Raji (cell line): ENCODE results near the gene FSTL1.

Source experiments
- POLR2A ChIP-seq: IDR thresholded peaks from 2 replicates; pipeline ENCODE4 v1.6.1; 2011; ENCODE audit warnings: low read depth, low read length, control low read depth; ENCODE audit not compliant: insufficient read depth

The FSTL1 gene

DNA sequence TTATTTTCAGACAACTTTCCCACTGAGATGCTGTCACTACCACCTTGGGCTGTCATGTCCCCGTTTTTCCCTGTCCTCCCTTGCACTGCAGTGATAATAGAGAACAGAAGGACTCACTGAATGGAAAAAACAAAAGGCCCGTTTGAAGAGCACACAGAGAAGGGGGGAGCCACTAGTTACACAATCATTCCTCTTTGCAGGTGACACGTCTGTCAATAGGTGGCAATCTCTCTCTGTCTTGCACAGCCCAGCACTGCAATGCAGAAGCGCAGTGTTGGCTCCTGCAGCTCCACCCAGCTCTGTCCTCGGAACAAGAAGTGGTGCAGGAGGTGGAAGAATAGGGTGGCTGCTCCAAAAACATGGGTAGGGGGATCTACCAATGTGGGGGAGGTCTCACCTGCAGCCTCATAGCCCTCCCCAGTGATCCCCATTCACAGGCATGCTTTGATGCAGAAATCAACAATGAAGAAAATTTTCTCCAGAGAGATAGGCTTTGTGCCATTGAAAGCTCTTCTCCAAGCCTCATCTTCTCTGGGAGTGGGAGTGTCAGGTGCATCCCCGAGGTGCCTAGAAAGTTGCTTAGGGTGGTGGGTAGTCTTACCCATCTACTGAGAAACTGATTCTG, 31.8 kb downstream of the FSTL1 start:
- TF ChIP-seq POLR2A: no peak

DNA sequence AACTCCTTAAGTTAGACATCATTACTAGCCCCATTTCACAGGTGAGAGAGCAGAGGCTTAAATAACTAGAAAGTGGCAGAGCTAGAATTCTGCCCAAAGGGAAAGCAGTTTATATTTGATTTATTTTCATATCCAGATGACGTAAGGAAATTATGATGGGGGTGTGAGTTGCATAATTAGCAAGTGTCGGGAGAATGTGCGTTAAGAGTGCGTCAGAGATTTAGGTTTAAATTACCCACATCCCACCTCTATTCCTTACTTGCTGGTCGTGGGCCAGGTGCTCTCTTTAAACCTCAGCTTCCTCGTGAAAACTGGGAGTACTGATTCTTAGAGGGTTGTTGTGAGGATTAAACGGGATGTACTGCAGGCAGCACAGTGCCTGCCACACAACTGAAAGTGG, 32.3 kb downstream of the FSTL1 start:
- TF ChIP-seq POLR2A: no peak

DNA sequence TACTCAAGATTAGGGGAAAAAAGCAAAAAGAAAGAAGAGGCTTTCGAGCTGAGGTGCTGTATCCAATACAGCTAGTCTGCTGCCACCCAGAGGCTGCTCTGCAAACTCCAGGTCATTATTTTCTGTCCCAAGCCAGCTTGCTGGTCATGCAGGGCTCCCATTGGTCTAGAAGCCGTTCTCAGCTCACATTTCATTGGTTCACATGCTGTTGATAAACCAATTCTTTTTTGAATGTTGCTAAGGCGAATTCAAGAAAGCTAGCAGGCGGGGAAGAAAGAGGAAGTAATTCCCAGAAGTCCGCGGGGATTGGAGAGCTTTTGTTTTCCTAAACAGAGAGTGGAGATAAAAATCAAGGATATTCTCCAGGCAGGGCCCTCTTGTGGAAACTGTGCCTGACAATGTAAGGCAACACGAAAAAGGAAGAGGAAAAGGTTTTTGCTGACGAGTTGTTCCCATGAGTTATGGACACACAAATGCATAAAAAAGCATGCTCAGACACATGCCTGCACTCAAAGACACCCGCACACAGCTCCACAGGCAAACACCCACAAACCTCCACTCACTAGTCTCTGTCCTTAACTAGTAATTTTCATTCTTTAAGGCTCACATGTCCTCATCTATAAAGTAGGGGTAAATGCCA, 33.4 kb downstream of the FSTL1 start:
- TF ChIP-seq POLR2A: 0 out of 2 replicates have a peak, but pooled peaks have one; percentile 17

DNA sequence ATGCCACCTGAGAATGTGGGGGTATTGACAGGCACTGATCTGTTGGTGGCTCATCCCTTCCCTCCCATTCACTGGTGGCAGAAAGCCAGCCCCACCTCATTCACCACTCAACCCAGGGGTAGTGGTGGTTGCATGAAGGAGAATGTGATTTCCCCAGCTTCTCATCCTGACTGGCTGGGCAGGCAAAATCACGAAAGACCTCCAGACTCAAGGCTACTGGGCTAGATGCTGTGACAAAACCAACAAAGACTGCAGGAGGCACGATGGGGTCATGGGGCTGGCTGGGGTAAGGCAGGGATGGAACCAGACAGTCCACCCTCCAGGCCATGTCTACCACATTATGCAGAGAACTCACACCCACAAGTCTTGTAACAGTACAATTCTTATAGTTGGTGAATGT, 33.9 kb downstream of the FSTL1 start:
- no peak for TF ChIP-seq POLR2A

DNA sequence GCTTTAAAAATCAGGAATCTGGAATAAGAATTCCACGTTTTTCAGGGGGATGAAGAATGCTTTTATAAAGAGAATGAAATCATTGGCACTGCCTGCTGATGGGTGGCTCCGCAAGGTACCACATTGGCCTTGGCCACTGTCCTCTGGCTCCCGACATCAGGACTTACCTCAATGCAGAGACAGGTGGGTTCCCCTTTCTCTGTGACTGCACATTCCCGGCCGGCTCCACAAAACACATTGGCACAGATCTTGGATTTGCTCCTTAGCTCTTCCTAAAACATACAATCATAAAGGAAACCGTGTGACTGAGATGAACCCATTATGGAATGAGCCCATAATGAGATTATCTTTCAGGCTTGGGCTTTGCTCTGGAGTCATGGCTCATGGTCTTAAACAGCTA, 35.0 kb downstream of the FSTL1 start:
- TF ChIP-seq POLR2A: no peak

DNA sequence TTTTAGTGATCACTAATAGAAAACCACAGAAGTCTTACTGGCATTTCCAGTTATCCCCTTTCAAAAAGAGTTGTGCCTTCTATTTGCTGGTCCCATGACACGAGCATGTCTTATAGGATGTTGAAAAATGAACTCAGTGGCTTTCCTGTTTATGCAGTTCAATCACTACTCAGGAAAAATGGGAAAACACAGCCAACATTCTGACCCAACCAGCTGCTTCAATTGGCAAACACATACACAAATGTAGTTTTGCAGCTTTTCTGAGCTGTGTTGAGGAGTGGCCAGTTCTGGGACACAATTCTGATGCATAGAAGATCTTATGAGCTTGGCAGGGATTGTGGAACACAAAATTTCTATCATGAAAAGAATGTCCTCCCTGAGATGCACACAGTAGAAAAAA, 40.3 kb downstream of the FSTL1 start:
- TF ChIP-seq POLR2A: no peak

DNA sequence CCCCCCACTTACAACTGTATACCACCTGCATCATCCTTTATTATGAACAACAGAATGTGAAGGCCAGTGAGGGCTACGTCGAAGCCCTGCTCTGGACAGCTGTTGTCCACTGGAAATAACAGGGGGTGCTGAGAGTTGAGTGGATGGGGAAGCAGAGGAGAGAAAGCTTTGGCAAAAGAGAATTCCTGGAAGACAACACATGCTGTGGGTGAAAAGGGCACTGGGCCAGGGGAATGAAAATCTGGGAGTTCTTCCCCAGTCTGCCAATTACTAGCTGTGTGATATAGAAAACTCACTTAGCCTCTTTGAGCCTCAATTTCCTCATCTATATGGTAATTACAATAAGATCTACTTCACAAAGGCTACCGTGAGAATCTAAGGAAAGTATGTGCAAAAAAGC, 40.7 kb downstream of the FSTL1 start:
- no peak for TF ChIP-seq POLR2A

DNA sequence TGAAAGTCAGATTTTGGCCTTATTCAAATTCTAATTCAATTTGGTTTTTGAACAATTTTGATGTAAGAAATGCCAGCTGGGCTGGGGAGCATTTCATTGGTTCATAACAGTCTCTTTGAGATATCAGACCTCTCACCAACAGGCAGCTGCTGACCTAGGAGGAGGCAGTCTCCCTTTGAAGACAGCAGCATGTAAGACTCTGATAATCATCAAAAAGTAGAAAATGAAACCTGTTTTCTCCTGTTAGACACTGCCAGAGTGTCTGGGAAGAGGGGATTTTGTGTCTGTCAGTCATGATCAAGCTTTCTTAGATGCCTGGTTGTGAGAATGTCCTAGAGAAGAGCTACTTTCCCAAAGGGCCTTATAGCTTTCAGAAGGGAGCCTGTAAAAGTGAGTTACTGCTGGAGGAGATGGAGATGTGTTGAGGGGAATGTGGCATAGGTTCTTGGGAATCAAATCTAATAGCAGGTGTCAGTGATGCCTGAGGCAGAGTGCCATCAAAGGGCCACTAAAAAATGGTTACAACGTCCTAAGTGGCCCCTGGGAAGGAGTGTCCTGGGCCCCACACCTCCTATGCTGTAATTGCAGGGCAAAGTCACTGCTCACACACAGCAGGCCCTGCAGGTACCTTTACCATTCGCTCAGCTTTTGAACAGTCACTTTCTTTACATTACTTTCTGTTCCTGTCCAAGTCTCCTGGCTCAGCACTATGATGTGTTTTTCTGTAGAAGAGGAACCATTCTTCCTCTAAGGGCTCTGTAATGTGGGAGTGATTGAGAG, 43.1 kb downstream of the FSTL1 start:
- no peak for TF ChIP-seq POLR2A

DNA sequence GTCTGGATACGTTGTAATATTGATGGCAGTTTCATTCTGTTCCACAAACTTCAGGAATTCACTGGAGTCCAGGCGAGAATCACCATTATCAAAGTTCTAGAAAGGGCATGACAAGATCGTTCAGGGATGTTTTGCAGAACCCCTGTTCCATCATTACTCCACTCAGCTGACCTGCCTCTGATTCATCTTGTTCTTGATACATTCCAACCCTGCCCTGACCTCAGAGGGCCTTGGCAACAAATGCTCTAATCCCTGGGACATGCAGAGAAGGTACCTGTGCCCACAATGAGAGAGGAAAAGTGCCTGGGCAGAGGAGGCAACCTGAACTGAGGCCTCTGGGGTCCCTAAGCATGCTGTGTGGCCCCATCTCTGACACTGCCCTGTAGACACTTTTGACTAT, 45.9 kb downstream of the FSTL1 start:
- no peak for TF ChIP-seq POLR2A

DNA sequence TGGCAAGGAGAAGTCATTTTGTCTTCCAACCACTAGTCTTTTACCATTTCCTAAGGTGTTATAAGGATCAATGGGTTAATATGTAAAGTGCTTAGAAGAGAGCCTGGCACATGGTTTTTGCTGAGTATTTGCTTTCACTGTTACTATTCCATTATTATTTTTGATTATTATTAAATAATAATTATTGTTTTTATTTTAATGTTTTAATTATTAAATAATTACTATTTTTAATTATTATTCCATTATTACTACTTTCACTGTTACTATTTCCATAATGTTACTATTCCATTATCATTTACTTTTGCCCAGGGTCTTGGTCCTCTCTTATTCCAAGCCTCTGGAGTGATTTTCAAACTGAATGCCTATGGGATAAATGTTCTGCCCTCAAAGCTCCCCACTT, 48.5 kb downstream of the FSTL1 start:
- TF ChIP-seq POLR2A: no peak

DNA sequence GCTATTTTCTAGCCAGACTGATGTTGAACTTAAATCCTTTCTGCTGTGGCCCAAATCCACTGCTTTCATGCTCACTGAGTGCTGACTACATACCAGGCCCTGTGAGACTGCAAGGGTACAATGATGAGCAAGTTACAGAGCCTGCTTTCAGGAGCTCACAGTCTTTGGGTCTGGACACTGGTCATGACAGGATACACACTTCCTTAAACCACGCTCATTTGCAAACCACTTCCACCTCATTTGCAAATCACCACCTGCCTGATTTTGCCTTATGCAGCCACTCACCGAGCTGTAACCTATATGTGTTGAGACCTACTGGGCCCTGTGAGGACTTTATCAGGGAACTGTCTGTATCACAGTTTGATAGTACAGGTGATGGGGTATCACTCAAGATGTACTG, 51.4 kb downstream of the FSTL1 start:
- no peak for TF ChIP-seq POLR2A

DNA sequence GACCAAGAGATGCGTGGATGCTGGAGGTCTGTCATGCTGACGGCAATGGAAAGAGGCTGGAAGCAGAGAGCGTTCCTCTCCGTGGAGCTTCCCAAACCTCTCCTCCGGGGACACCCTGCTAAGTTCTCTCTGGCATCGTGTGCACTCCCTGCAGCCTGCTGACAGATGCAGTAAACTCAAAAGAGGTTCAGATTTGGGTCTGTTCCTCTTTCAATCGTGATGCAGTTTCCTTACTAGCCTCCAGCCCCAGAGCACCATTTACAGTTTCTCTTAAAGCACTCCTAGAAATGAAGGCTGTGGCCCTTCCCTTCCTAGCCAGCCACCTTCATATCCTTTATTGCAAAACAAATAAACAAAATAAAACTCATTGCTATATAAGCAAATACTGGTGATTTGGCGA, 54.3 kb downstream of the FSTL1 start:
- no peak for TF ChIP-seq POLR2A

DNA sequence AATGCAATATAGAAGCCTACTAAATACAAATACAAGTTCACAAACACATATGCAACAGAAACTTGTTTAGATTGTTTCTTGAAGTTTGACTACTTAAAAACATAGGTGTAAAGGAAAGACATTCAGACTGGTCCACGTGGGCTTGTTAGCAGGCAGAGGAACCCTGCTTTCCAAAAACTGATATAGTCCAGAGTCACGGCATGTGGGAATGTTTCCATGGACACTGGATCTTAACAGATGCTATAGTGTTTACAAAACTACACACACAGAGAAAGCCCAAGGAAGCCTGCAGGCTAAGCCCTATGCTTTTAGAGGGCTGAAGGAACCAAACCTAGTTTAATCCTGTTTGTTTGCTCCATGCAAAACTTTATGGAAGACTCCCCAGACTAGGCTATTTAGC, 56.4 kb downstream of the FSTL1 start:
- no peak for TF ChIP-seq POLR2A

DNA sequence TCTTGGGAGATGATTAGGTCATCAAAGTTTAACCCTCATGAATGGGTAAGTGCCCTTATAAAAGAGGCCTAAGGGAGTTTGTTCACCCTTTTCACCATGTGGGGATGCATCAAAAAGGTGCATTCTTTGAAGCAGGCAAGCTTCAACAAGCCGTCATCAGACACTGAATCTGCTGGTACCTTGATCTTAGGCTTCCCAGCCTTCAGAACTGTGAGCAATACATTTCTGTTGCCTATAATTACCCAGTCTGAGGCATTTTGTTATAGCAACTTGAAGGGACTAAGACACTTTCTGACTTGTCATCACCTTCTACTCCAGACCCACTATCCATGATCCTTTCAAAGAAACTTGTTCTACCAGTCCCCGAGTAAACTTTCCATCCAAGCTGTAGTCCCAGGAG, 57.0 kb downstream of the FSTL1 start:
- TF ChIP-seq POLR2A: no peak

DNA sequence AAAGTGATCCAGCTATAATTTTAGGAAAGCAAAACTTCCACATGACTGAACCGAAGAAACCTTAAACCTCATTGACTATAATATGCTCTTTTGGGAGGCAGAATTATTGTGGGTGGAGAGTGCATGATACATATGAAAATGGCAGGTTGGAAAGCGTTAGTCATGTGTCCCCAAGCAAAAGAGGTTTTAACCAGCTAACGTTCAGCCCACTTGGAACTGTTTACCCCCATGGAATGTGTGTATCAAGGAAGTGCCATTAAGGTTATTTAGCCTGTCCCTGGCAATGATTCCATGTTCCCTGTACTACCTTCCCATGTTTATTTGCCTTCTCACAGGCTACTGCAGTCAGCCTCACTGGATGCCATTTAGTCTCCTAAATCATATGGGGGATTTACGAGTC, 57.5 kb downstream of the FSTL1 start:
- TF ChIP-seq POLR2A: no peak

DNA sequence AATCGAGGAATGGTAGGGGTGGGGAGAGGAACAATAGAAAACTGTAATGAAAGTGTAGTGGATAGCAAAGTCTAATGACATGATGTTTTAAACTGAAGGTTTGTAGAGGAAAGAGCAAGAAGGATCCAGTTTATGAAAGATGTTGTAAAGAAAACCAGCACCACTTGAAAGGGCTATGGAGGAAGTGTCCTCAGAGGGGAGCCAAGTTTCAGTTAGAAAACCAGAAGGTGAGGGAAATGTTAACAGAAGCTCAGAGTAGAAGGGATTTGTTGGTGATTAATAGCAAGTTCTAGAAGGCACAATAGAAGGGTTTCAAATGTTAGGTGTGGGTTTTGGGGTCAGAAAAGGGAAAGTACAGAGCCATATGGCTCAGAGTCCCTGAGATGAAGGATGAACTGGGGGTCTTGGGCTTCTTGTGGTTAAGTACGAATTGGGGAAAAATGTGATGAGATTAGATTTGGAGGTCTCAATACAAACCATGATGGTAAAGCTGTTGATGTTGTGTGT, 67.8 kb downstream of the FSTL1 start:
- no peak for TF ChIP-seq POLR2A
